ENCODE data around the gene TMPRSS11D. TPM values are rescaled to one million over a fixed set of nuclear protein-coding genes. Genes with fewer than 3 reads are reported as not detected.

The TMPRSS11D gene
- total RNA-seq, 6 experiments from 2014 or later, result not detected

DNA sequence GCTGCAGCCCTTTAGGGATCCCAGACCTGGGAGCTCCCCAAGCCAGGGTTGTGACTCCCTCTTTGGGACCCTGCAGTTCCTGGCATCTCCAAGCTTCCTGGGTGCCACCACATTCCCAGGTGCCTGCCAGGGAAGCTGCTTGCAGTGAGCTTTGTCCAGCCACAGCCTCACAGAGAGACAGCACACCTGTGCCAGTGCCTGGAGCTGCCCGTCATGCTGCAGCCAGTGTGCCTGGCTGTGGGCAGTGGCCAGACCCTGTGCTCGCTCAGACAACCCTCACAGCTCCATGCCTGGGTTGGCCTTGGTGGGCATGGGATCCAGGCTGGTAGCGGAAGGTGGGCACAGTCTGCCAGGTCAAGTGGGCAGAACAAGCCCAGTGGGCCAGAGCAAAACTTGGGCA is 43.4 kb upstream of the TMPRSS11D start:
- Histone ChIP-seq H3K27me3 (no peaks in the 10 kb centered on the region), H3K9me3 (no peaks in the 10 kb centered on the region), H3K4me1 (no peaks in the 10 kb centered on the region), H3K27ac (no peak overlapping the region), H3K4me3 (no peak overlapping the region), H3K36me3 (no peaks in the 10 kb centered on the region)
- intact Hi-C loops (cut with DNase I), result no loop called here
- WGBS (ENCODE audit: insufficient coverage, low coverage, low lambda C conversion rate, missing lambda C conversion rate), result no CpG with 5 or more reads among the region's 3 CpGs
- TF ChIP-seq POLR2A (IDR thresholded peaks at IDR 0.05) (no peak), CTCF (IDR thresholded peaks at IDR 0.05) (no peak)
- no peak for ATAC-seq
- no peak for DNase-seq

DNA sequence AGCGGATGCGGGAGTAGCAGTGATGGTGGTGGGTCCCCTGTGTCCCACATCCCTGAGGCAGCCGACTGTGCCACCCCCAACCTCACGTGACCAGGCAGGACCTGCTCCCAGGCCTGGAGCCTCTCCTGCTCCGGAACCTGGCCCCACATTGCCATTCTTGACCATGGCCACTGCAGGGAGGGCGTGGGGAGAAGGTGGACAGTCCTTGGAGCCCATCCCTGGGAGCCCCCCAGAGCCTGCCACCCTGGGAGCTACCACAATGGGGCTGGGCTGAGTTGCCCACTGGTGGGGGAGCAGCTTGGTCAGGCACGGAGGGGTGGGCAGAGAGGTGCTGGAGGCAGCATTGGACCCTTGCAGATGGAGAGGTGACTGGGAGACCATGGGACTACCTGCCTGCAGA is 42.7 kb upstream of the TMPRSS11D start:
- no peak for DNase-seq
- no peaks in the 10 kb centered on the region for H3K27me3 ChIP-seq
- no peaks in the 10 kb centered on the region for H3K9me3 ChIP-seq
- peak in 1 of 4 donors; percentile 35 for ATAC-seq
- intact Hi-C loops (cut with DNase I), result no loop called here
- 70% methylated on average over 4 of the region's 7 CpGs for WGBS (ENCODE audit: insufficient coverage, low coverage, low lambda C conversion rate, missing lambda C conversion rate)
- TF ChIP-seq POLR2A (IDR thresholded peaks at IDR 0.05) (no peak), CTCF (IDR thresholded peaks at IDR 0.05) (no peak)
- no peak overlapping the region for H3K4me3 ChIP-seq
- H3K27ac ChIP-seq, result no peak overlapping the region
- no peaks in the 10 kb centered on the region for H3K4me1 ChIP-seq
- H3K36me3 ChIP-seq, result no peaks in the 10 kb centered on the region

DNA sequence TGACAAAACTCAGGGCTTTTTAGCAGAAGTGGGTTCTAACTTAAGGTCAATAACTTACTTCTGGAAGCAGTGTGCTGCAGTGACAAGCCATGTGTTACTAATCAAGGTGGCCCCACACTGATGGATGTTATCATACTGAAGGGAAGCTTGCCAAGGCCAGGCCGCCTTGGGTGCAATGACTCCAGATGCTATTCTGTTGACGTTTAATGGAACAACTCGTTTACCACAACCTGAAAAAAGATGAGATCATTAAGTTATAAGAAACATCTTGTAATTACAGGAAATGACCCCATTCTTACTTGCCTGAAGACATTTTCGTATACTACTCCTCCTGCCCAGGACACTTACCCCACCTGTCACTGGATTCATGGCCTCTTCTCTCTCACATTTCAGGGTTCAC is 38.9 kb upstream of the TMPRSS11D start:
- no peak overlapping the region for H3K4me3 ChIP-seq
- H3K27ac ChIP-seq, result no peak overlapping the region
- WGBS (ENCODE audit: insufficient coverage, low coverage, low lambda C conversion rate, missing lambda C conversion rate), result 54% methylated on average over 4 of the region's 4 CpGs
- H3K4me1 ChIP-seq, result no peaks in the 10 kb centered on the region
- ATAC-seq (no peak), DNase-seq (no peak)
- TF ChIP-seq CTCF (IDR thresholded peaks at IDR 0.05), result no peak
- no peak for TF ChIP-seq POLR2A (IDR thresholded peaks at IDR 0.05)
- intact Hi-C loops (cut with DNase I), result no loop called here
- H3K27me3 ChIP-seq, result no peaks in the 10 kb centered on the region
- no peaks in the 10 kb centered on the region for H3K36me3 ChIP-seq
- H3K9me3 ChIP-seq, result no peaks in the 10 kb centered on the region

DNA sequence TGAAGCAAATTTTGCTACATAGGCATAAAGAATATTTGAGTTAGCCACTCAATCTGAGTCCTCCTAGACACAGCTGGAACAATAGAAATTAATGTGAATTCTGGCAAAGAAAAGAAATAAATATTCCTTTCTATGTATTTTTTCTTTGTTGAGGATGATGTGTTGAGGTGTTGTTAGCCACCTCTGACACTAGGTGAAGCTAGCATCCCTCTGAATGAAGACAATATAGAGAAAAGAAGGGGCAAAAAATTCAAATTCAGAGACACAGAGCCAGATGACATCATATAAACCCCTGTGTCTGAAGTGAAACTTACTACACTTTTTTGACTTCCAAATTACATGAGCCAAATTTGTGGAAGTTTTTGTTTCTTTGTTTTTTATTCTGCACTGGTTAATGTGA is 34.6 kb upstream of the TMPRSS11D start:
- ATAC-seq (no peak), DNase-seq (no peak)
- no peaks in the 10 kb centered on the region for H3K9me3 ChIP-seq
- no peaks in the 10 kb centered on the region for H3K27me3 ChIP-seq
- no peaks in the 10 kb centered on the region for H3K4me1 ChIP-seq
- intact Hi-C loops (cut with DNase I), result no loop called here
- no peak overlapping the region for H3K27ac ChIP-seq
- no peak for TF ChIP-seq POLR2A (IDR thresholded peaks at IDR 0.05)
- no peak overlapping the region for H3K4me3 ChIP-seq
- no peaks in the 10 kb centered on the region for H3K36me3 ChIP-seq

DNA sequence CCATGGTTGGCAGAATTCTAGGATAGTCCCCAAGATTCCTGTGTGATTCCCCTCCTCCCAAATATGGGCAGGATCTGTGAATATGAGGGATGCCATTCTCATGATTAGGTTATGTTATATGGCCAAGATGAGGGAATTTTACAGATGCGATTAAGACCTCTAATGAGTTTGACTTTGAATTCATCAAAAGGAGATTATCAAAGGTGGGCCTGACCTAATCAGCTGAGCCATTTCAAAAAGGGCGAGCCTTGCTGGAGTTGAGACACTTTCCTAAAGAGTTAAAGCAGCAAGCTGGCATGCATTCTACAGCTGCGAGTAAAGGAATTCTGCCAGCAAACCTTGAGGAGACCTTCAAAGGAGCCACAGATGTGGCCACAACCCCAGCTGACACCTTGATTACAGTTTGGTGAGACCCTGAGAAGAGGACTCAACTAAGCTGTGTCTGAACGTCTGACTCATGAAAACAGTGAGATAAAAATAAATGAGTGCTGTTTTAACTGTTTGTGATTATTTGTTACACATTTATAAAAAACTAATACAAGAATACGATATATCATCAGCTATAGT is 31.7 kb upstream of the TMPRSS11D start:
- ATAC-seq (no peak), DNase-seq (no peak)
- no peaks in the 10 kb centered on the region for H3K9me3 ChIP-seq
- no peak for TF ChIP-seq CTCF (IDR thresholded peaks at IDR 0.05)
- TF ChIP-seq POLR2A (IDR thresholded peaks at IDR 0.05), result no peak
- H3K36me3 ChIP-seq, result no peaks in the 10 kb centered on the region
- intact Hi-C loops (cut with DNase I), result no loop called here
- H3K4me3 ChIP-seq, result no peak overlapping the region
- 74% methylated on average over 3 of the region's 5 CpGs for WGBS (ENCODE audit: insufficient coverage, low coverage, low lambda C conversion rate, missing lambda C conversion rate)
- no peak overlapping the region for H3K27ac ChIP-seq
- H3K4me1 ChIP-seq, result no peaks in the 10 kb centered on the region
- H3K27me3 ChIP-seq, result no peaks in the 10 kb centered on the region

All from right lobe of liver (tissue), 6 donors.